NCI-H2081 treated with DMSO at 0.1 percent for 48 hours (cell line): ENCODE results near the gene FOXR1.

Source experiments
- DNase-seq: peaks from one replicate; lab custom pipeline; 2025; lab: John Stamatoyannopoulos, UW

Gene FOXR1

GRCh38 chr11:119026970-119027369 is 55.4 kb downstream of the FOXR1 start:
- no peak for DNase-seq

GRCh38 chr11:119027561-119028345 is 56.2 kb downstream of the FOXR1 start:
- DNase-seq, result no peak

DNA sequence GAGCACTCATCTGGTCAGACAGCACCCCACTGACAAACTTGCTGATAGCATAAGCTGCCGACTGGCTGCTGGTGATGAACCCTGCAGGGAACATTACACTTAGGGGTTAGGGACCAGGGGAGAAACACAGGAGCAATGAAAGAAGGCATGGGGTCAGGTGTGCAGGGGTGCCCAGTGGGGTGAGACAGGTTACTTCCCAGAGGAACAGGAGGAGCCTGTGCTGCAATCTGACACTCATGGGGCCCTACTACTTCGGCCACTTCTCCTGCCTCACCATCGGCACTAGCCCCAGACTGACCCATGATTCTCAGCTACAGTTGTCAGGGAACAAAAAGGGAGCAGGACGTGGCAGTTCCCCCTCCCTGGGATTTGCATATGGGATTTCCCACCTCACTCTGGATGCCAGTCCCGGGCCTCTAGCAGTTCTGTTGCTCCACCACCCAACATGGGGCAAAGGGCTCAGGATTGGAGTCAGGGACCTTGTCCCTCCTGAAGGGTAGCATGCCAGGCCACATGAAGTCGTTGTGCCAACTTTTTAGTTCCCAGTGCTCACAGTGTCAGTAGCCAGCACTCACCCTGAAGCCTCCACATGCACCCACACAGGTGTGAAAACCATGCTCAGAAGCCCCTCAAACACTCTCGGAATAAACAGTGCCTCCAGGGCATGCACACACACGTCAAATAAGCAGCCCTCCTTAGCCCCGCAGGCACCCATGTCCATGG is 56.9 kb downstream of the FOXR1 start:
- no peak for DNase-seq

DNA sequence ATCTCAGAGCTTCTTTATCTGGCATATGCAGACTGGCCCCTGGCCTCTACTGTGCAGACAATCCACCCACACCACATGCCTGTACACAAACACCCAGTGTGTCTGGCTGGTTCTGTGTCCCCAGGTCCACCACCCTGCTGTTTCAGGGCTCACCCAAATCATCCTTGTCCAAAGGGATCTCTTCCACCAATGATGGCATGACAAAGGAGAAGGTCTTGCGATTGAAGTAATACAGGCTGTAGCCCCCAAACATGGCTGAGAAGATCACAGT is 57.4 kb downstream of the FOXR1 start:
- DNase-seq, result no peak

GRCh38 chr11:119029340-119030028 is 57.9 kb downstream of the FOXR1 start:
- DNase-seq, result no peak

GRCh38 chr11:119030029-119030328 is 58.4 kb downstream of the FOXR1 start:
- DNase-seq, result no peak

DNA sequence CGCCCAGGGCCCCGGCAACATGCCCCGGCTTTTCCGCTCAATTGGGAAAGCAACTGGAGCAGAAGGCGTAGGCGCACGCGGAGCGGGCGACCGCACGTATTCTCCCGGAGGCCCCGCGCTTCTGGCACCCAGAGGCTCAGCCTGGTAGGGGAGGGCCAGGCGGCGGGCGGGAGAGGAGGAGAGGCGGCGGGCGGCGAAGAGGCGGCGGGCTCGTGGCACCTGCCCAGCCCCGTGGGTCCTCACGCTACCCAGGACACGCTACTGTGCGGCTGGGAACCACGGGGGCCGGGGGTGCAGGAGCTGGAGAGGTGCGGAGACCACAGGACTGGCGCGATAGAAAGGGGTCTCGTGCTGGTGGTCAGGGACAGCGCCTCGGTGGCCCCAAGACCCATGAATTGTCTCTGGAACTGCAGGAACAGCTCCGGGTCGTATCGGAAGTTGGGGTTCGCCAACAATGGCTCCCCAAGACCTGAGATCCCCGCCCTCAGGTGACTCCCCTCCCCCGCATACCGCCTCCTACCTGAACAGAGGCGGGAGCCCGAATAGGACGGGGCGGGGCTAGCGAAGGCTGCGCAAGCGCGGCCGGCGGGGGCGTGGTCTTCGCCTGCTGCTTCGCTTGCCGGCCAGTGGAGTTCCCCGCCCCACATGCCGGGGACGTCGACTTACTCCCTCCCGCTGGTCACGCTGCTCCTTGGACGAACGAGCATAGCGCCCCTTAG is 58.9 kb downstream of the FOXR1 start, which contains the start of gene SLC37A4:
TSS of gene SLC37A4 (minus strand) at position 549 of the 719 bp plus-strand sequence.
- DNase-seq, result peak; percentile 91
